ENCODE data around the gene PDXK. TPM values are rescaled to one million over a fixed set of nuclear protein-coding genes. Genes with fewer than 3 reads are reported as not detected.
A peak's percentile ranks its signal among the peaks of the same experiment; 100 is the strongest.

Gene PDXK
- total and polyA plus RNA-seq, 9 of the 15 experiments (the other 6 are each of a cell fraction or from before 2014, with no cell fraction given): 5.6 to 162 (median 76.5) TPM

- no peak for TF ChIP-seq ATF3 (IDR thresholded peaks at IDR 0.05)
- TF ChIP-seq ATF3 (CRISPR knock-in tag; conservative IDR thresholded peaks at IDR 0.05): no peak; the same call in 1 of the 2 replicates
- TF ChIP-seq PHF21A (IDR thresholded peaks at IDR 0.05; ENCODE audit: borderline replicate concordance, low read depth): peak; percentile 78; the same call in 1 of the 2 replicates
- peak; percentile 87; the same call in 1 of the 2 replicates for TF ChIP-seq PHF8 (IDR thresholded peaks at IDR 0.05; ENCODE audit: borderline replicate concordance, low read length)
- no peak for TF ChIP-seq HMG20A (CRISPR knock-in tag; conservative IDR thresholded peaks at IDR 0.05)
- peak; percentile 23 for TF ChIP-seq HMGN3 (IDR thresholded peaks at IDR 0.05; ENCODE audit: borderline replicate concordance, extremely low read depth, insufficient read length, low read depth, low read length)
- no peak; the same call in 1 of the 2 replicates for TF ChIP-seq ZBTB12 (CRISPR knock-in tag; IDR thresholded peaks at IDR 0.05)
- peak; percentile 90 for TF ChIP-seq CTBP1 (IDR thresholded peaks at IDR 0.05; ENCODE audit: borderline replicate concordance)
- TF ChIP-seq GABPA (tag; conservative IDR thresholded peaks at IDR 0.05; ENCODE audit: low read depth): no peak
- TF ChIP-seq ERF (CRISPR knock-in tag; IDR thresholded peaks at IDR 0.05): peak; percentile 88; the same call in 1 of the 2 replicates
- peak; percentile 84 for TF ChIP-seq MTA3 (IDR thresholded peaks at IDR 0.05; ENCODE audit: borderline replicate concordance)
- no peak for TF ChIP-seq NUFIP1 (IDR thresholded peaks at IDR 0.05; ENCODE audit: partially characterized antibody)
- peak in 1 of 2 experiments; percentile 36; a peak in 2 of 4 replicates for TF ChIP-seq RCOR1 (IDR thresholded peaks at IDR 0.05; ENCODE audit: borderline replicate concordance in 1 of 2, low read depth in 2 of 2, low read length in 2 of 2)
- no peak for TF ChIP-seq SRSF3 (IDR thresholded peaks at IDR 0.05; ENCODE audit: insufficient read depth, low read length)
- TF ChIP-seq THAP12 (CRISPR knock-in tag; IDR thresholded peaks at IDR 0.05): peak; percentile 59; the same call in 1 of the 2 replicates
- peak; percentile 94 for TF ChIP-seq BHLHE40 (IDR thresholded peaks at IDR 0.05; ENCODE audit: low read length)
- peak; percentile 79 for TF ChIP-seq SAP30 (IDR thresholded peaks at IDR 0.05; ENCODE audit: borderline replicate concordance, insufficient read depth, low read depth, low read length, poor library complexity, severe bottlenecking)
- TF ChIP-seq SP1 (CRISPR knock-in tag; IDR thresholded peaks at IDR 0.05): peak; percentile 29; the same call in 1 of the 2 replicates
- no peak for TF ChIP-seq ZKSCAN3 (CRISPR knock-in tag; IDR thresholded peaks at IDR 0.05)
- TF ChIP-seq CSDE1 (IDR thresholded peaks at IDR 0.05): no peak
- TF ChIP-seq KAT2B (IDR thresholded peaks at IDR 0.05; ENCODE audit: low read depth, low read length): no peak
- TF ChIP-seq KDM1A (IDR thresholded peaks at IDR 0.05): no peak
- TF ChIP-seq HMG20B (CRISPR knock-in tag; IDR thresholded peaks at IDR 0.05): no peak
- TF ChIP-seq EZH2 (IDR thresholded peaks at IDR 0.05; ENCODE audit: borderline replicate concordance, low read depth, low read length): no peak
- peak; percentile 54; the same call in 1 of the 2 replicates for TF ChIP-seq ZKSCAN1 (IDR thresholded peaks at IDR 0.05; ENCODE audit: low read depth, low read length)
- TF ChIP-seq FOXA1 (IDR thresholded peaks at IDR 0.05; ENCODE audit: borderline replicate concordance): no peak
Observed at GRCh38 chr21:43775795-43776430, 57.0 kb downstream of the PDXK start, which contains the start of gene CSTB (continued).

Measured in K562 (cell line).